PC-3 (cell line): ENCODE results near the gene ISG20L2. TPM values are rescaled to one million over a fixed set of nuclear protein-coding genes. Genes with fewer than 3 reads are reported as not detected.

ENCODE experiments used
- ATAC-seq: fragments of 200-7000 bp; cut with Tn5 transposase; 2 replicates; pipeline ENCODE4 v1.9.1; 2020; ENCODE audit warnings: mild to moderate bottlenecking, moderate library complexity
- BruUV-seq: library from RNA; stranded (reverse); fragments of 400-500 nt; replicated peaks from 2 replicates; lab custom pipeline; 2021; lab: Mats Ljungman, UMichigan
- CTCF ChIA-PET: fragments of 300-600 bp; sonication (Branson Sonifier 250); formaldehyde crosslinking; loops from one replicate; lab custom pipeline; 2022; ENCODE audit warnings: antibody characterized with exemption; lab: Charles Lee
- POLR2A ChIA-PET: fragments of 300-600 bp; sonication (Branson Sonifier 250); formaldehyde crosslinking; loops from one replicate; lab custom pipeline; 2022; ENCODE audit warnings: antibody characterized with exemption; ENCODE audit not compliant: unreplicated experiment; lab: Charles Lee
- DNase-seq: peaks from one replicate; pipeline ENCODE4 v3.0.0-alpha.2; 2015
- H2AFZ ChIP-seq: fragments of 300-600 bp; sonication (generic); 2 replicates; pipeline ENCODE4 v1.6.0; 2016; ENCODE audit warnings: antibody characterized with exemption, low read length
- H3F3A ChIP-seq: fragments of 300-600 bp; sonication (generic); one replicate; pipeline ENCODE4 v1.6.0; 2017; ENCODE audit warnings: antibody characterized with exemption, low read length, control low read depth, mild to moderate bottlenecking; ENCODE audit not compliant: unreplicated experiment
- H3K27ac ChIP-seq: fragments of 300-600 bp; sonication (generic); 2 replicates; pipeline ENCODE4 v1.5.1; 2016; ENCODE audit warnings: mild to moderate bottlenecking, low read length
- H3K27me3 ChIP-seq: fragments of 300-600 bp; sonication (generic); 2 replicates; pipeline ENCODE4 v1.6.1; 2016; ENCODE audit warnings: low read length, mixed read lengths
- H3K36me3 ChIP-seq: fragments of 300-600 bp; sonication (generic); 2 replicates; pipeline ENCODE4 v1.6.1; 2016; ENCODE audit warnings: low read depth, mixed run types, low read length, mixed read lengths
- H3K4me1 ChIP-seq: fragments of 300-600 bp; sonication (generic); 2 replicates; pipeline ENCODE4 v1.5.1; 2016; ENCODE audit warnings: low read length; ENCODE audit not compliant: insufficient read depth
- H3K4me2 ChIP-seq: fragments of 300-600 bp; sonication (generic); 2 replicates; pipeline ENCODE4 v1.6.0; 2016; ENCODE audit warnings: low read length
- H3K4me3 ChIP-seq: fragments of 300-600 bp; sonication (generic); 2 replicates; pipeline ENCODE4 v1.5.1; 2016; ENCODE audit warnings: mild to moderate bottlenecking, low read length, mixed read lengths
- H3K79me2 ChIP-seq: fragments of 300-600 bp; sonication (generic); 2 replicates; pipeline ENCODE4 v1.6.1; 2017; ENCODE audit warnings: low read length, mixed read lengths
- H3K9ac ChIP-seq: fragments of 300-600 bp; sonication (generic); 2 replicates; pipeline ENCODE4 v1.6.0; 2016; ENCODE audit warnings: mild to moderate bottlenecking, low read length
- H3K9me2 ChIP-seq: fragments of 300-600 bp; sonication (generic); replicated peaks from 2 replicates; pipeline ENCODE4 v1.6.1; 2016; ENCODE audit warnings: mixed run types, low read length, mixed read lengths
- H3K9me3 ChIP-seq: fragments of 300-600 bp; sonication (generic); 2 replicates; pipeline ENCODE4 v1.6.1; 2016; ENCODE audit warnings: low read length, mixed read lengths
- H4K20me1 ChIP-seq: fragments of 300-600 bp; sonication (generic); 2 replicates; pipeline ENCODE4 v1.6.1; 2016; ENCODE audit warnings: low read length, mixed read lengths
- EZH2 ChIP-seq: fragments of 300-600 bp; sonication (generic); IDR thresholded peaks from one replicate; pipeline ENCODE4 v1.6.1; 2017; ENCODE audit warnings: antibody characterized with exemption, mild to moderate bottlenecking, low read length; ENCODE audit not compliant: unreplicated experiment
- EZH2phosphoT487 ChIP-seq: fragments of 300-600 bp; sonication (generic); IDR thresholded peaks from 2 replicates; pipeline ENCODE4 v1.6.1; 2018; ENCODE audit warnings: mild to moderate bottlenecking, antibody characterized with exemption, low read length, borderline replicate concordance
- intact Hi-C: fragments of 100-400 bp; cut with micrococcal nuclease; formaldehyde crosslinking; loops from 2 replicates; pipeline ENCODE4 v1.9.0; 2023
- total RNA-seq: library from RNA; depleted of rRNA; stranded (reverse); fragments of >200 nt; gene quantifications from 2 replicates; pipeline ENCODE4 v1.2.3, GENCODE V29; 2014; rRNA removed
- TF ChIP-seq, protein P1 (sequence below): fragments of 300-600 bp; sonication (generic); conservative IDR thresholded peaks from 2 replicates; pipeline ENCODE4 v1.5.1; 2017; ENCODE audit warnings: antibody characterized with exemption, low read depth, mild to moderate bottlenecking, low read length

Gene ISG20L2
- total RNA-seq, 1 experiment from 2014 or later, result 39.2 TPM

DNA sequence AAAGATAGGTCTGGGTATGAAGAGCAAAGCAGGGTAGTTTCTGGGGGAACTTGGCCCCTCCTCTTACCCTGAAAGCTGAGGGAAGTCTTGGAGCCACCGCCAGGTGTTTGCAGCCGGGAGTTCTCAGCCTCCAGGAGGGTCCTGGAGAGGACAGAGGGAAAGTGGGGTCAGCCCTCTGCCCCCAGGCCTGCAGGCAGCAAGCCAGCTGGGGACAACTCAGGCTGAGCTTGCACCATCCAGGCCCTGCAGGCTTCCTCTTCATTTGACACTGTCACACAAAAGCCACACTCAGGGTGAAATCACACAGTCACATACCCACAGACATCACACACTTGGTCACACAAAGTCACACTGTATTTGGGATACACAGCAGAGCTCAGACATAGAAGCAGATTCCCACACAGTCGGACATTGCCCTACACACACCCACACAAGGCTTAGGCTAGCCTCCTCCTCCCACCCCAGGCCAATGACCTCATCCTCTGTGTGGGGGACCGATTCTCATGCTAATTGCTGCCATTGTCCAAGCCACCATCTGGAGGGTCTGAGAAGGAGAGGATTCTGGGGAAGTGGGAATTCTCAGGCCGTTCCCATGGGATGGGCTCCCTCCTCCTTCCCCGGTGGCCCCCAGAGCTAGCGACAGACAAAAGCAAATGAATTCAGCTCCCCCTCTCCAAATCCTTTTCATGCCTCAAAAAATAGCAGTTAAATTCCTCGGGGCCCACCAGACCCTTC is 55.0 kb downstream of the ISG20L2 start:
- DNase-seq (no peak), ATAC-seq (no peak)
- Histone ChIP-seq H3K79me2 (peaks cover 20% of the 10 kb centered on the region), H3K27ac (no peak overlapping the region), H3K4me1 (peaks cover 28% of the 10 kb centered on the region), H3K4me3 (no peak overlapping the region), H3K4me2 (no peak overlapping the region), H4K20me1 (no peaks in the 10 kb centered on the region), H3K36me3 (0 out of 2 replicates have a peak, but pooled peaks cover 3% of the 10 kb centered on the region), H2AFZ (no peak overlapping the region), H3K9me3 (no peaks in the 10 kb centered on the region), H3F3A (no peaks in the 10 kb centered on the region), H3K9ac (no peak overlapping the region), H3K9me2 (no peaks in the 10 kb centered on the region), H3K27me3 (no peaks in the 10 kb centered on the region)
- BruUV-seq, result no TSS peak
- ChIA-PET POLR2A (no interaction called here), CTCF (no interaction called here)
- TF ChIP-seq EZH2phosphoT487 (no peak), EZH2 (no peak)
- TF ChIP-seq, protein P1, sequence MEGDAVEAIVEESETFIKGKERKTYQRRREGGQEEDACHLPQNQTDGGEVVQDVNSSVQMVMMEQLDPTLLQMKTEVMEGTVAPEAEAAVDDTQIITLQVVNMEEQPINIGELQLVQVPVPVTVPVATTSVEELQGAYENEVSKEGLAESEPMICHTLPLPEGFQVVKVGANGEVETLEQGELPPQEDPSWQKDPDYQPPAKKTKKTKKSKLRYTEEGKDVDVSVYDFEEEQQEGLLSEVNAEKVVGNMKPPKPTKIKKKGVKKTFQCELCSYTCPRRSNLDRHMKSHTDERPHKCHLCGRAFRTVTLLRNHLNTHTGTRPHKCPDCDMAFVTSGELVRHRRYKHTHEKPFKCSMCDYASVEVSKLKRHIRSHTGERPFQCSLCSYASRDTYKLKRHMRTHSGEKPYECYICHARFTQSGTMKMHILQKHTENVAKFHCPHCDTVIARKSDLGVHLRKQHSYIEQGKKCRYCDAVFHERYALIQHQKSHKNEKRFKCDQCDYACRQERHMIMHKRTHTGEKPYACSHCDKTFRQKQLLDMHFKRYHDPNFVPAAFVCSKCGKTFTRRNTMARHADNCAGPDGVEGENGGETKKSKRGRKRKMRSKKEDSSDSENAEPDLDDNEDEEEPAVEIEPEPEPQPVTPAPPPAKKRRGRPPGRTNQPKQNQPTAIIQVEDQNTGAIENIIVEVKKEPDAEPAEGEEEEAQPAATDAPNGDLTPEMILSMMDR, result no peak
- intact Hi-C loops, result no loop called here

Other genes starting within 250 kb of the ISG20L2 start
- gene MEF2D, start 228.0 kb downstream of the ISG20L2 start, total RNA-seq, result 17.3 and 27.4 TPM in 2 replicates
- 54.3 and 77.3 TPM in 2 replicates for gene IQGAP3, start 156.2 kb downstream of the ISG20L2 start, total RNA-seq
- gene TTC24, start 149.0 kb downstream of the ISG20L2 start, total RNA-seq, result not detected in 2 replicates
- gene NAXE, start 137.0 kb downstream of the ISG20L2 start, total RNA-seq, result 237 and 261 TPM in 2 replicates
- 37.3 and 73.7 TPM in 2 replicates for gene GPATCH4, start 127.3 kb downstream of the ISG20L2 start, total RNA-seq
- gene HAPLN2, start 109.4 kb downstream of the ISG20L2 start, total RNA-seq, result 1.1 TPM in 1 of 2 replicates, not detected in the other
- not detected in 2 replicates for gene BCAN, start 86.6 kb downstream of the ISG20L2 start, total RNA-seq
- 58.2 and 70.0 TPM in 2 replicates for gene NES, start 51.4 kb downstream of the ISG20L2 start, total RNA-seq
- 120 and 150 TPM in 2 replicates for gene CRABP2, start 23.2 kb downstream of the ISG20L2 start, total RNA-seq
- gene METTL25B, start 297 bp downstream of the ISG20L2 start, total RNA-seq, result 10.4 and 14.6 TPM in 2 replicates
- gene MRPL24, start 12.3 kb upstream of the ISG20L2 start, total RNA-seq, result 232 and 275 TPM in 2 replicates
- gene HDGF, start 22.9 kb upstream of the ISG20L2 start, total RNA-seq, result 586 and 1,030 TPM in 2 replicates
- gene PRCC, start 38.8 kb upstream of the ISG20L2 start, total RNA-seq, result 103 TPM in 2 replicates
- gene SH2D2A, start 88.1 kb upstream of the ISG20L2 start, total RNA-seq, result 6.9 and 7.8 TPM in 2 replicates
- gene INSRR, start 130.4 kb upstream of the ISG20L2 start, total RNA-seq, result not detected in 2 replicates
- 0.15 and 0.40 TPM in 2 replicates for gene NTRK1, start 132.1 kb upstream of the ISG20L2 start, total RNA-seq
- gene PEAR1, start 165.0 kb upstream of the ISG20L2 start, total RNA-seq, result 10.3 and 11.9 TPM in 2 replicates
- 0.11 TPM in 1 of 2 replicates, not detected in the other for gene LRRC71, start 191.9 kb upstream of the ISG20L2 start, total RNA-seq